ENCODE results near the gene QRICH2. TPM values are rescaled to one million over a fixed set of nuclear protein-coding genes. Genes with fewer than 3 reads are reported as not detected.
A peak's percentile ranks its signal among the peaks of the same experiment; 100 is the strongest.
"Not testable (repeated sequence)": the region's sequence is repeated elsewhere in the genome, so short reads cannot be mapped to it uniquely, and the experiment has no call there.

The QRICH2 gene
- polyA plus RNA-seq, 2 donors: 2.1 to 5.6 TPM

DNA sequence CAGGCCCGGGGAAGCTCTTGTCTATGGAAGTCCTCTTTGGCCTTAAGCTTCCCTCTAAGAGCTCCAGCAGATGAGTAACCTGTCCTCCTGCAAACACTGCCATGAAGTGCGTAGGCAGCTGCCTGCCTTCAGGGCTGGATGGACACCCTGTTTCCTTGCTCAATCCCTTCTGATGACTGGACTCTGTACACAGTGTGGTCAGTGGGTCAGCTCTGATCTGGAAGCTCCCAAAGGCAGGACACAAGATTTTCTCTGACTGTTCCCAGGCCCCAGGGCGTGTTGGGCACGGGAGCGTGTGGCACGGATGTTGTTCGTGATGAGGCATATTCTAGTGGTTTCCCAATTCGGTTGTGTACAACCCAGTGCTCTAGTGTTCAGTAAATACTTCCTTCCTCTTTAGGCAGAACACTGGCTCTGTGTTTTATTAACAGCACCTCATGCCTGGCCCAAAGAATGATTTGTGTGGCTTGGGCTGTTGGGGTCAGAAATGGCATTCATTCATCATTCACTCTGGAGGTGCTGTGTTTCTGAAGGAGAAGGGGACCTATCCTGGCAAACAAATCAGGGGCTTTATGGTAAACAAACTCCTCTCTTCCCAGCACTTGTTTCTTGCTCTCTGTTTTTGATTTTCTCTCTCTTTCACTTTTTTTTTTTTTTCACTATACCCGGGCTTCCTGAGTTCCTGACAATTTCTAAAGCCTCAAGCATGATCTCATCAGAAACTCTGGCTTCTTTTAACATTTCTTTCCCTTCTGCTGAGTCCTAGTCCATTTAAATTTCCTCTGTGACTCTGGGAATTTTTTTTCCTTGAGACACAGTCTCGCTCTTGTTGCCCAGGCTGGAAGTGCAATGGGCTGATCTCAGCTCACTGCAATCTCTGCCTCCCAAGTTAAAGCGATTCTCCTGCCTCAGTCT is 55.8 kb downstream of the QRICH2 start:
- H3K4me3 ChIP-seq (ENCODE audit: low read depth in 1 of 2, low read length in 2 of 2): no peak overlapping the region
- peaks cover 0 to 7% of the 10 kb centered on the region in 2 donors for H3K4me1 ChIP-seq (ENCODE audit: control insufficient read depth in 2 of 2, insufficient read depth in 2 of 2, low read length in 1 of 2)
- no peaks in the 10 kb centered on the region for H3K9me3 ChIP-seq (ENCODE audit: control insufficient read depth in 2 of 2, insufficient read depth in 1 of 2, low read depth in 1 of 2, low read length in 1 of 2)
- WGBS, 2 donors: 46 to 48% methylated on average over 11 of the region's 11 CpGs
- H3K27ac ChIP-seq (ENCODE audit: low read depth in 2 of 2, low read length in 1 of 2): peak overlapping the region; percentile 56 to 73
- H3K27me3 ChIP-seq (ENCODE audit: control insufficient read depth in 1 of 2, insufficient read depth in 2 of 2, low read length in 2 of 2): no peaks in the 10 kb centered on the region
- no peaks in the 10 kb centered on the region for H3K36me3 ChIP-seq (ENCODE audit: control insufficient read depth in 2 of 2, insufficient read depth in 2 of 2, low read length in 1 of 2)

DNA sequence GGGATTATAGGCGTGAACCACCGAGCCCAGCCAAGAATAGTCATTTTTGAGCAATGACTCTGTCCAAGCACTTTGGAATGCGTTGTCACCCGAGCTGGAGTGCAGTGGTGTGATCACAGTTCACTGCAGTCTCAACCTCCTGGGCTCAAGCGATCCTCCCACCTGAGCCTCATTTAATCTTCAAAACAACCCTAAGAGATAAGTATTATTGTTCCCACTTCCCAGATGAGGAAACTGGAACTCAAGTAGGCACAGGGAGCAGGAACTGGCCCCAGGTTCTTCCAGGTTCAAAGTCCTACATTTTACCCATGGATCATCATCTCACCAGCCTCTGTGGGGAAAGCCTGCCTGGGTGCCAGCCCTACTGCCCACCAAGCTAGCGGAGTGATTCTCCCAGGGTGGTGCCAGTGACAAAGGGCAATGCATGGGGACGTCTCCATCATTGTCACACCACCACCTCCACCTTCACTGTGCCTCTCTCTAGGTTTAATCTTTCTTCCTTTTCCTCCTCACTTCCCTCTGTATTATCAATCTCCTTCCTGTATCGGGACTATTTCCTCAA is 56.5 kb downstream of the QRICH2 start:
- H3K27me3 ChIP-seq (ENCODE audit: control insufficient read depth in 1 of 2, insufficient read depth in 2 of 2, low read length in 2 of 2): no peaks in the 10 kb centered on the region
- 73 to 80% methylated on average over 8 of the region's 8 CpGs for whole genome bisulfite sequencing, 2 donors
- H3K4me3 ChIP-seq (ENCODE audit: low read depth in 1 of 2, low read length in 2 of 2): no peak overlapping the region
- H3K27ac ChIP-seq (ENCODE audit: low read depth in 2 of 2, low read length in 1 of 2): peak overlapping the region; percentile 56 to 73
- peaks cover 0 to 7% of the 10 kb centered on the region in 2 donors for H3K4me1 ChIP-seq (ENCODE audit: control insufficient read depth in 2 of 2, insufficient read depth in 2 of 2, low read length in 1 of 2)
- no peaks in the 10 kb centered on the region for H3K9me3 ChIP-seq (ENCODE audit: control insufficient read depth in 2 of 2, insufficient read depth in 1 of 2, low read depth in 1 of 2, low read length in 1 of 2)
- H3K36me3 ChIP-seq (ENCODE audit: control insufficient read depth in 2 of 2, insufficient read depth in 2 of 2, low read length in 1 of 2): no peaks in the 10 kb centered on the region

DNA sequence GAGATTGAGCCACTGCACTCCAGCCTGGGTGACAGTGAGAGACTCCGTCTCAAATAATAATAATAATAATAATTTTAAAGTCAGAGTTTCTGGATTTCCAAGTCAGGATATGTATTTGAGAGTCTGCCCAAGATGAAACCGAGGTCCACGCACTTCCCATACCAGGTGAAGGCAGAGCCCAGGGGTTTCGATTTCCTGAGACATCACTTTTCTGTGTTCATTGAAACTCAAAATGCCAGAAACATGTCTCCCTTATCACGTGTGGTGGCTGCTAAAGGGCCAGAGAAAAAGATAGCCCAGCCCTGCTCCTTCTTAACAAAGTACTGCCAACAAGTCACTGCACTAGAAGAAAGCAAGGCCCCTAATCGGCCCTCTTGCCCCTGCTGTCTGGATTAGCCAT is 57.9 kb downstream of the QRICH2 start:
- no peaks in the 10 kb centered on the region for H3K36me3 ChIP-seq (ENCODE audit: control insufficient read depth in 2 of 2, insufficient read depth in 2 of 2, low read length in 1 of 2)
- no peaks in the 10 kb centered on the region for H3K27me3 ChIP-seq (ENCODE audit: control insufficient read depth in 1 of 2, insufficient read depth in 2 of 2, low read length in 2 of 2)
- WGBS, 2 donors: 88 to 92% methylated on average over 6 of the region's 6 CpGs
- H3K4me1 ChIP-seq (ENCODE audit: control insufficient read depth in 2 of 2, insufficient read depth in 2 of 2, low read length in 1 of 2): peaks cover 0 to 7% of the 10 kb centered on the region in 2 donors
- no peak overlapping the region for H3K4me3 ChIP-seq (ENCODE audit: low read depth in 1 of 2, low read length in 2 of 2)
- H3K9me3 ChIP-seq (ENCODE audit: control insufficient read depth in 2 of 2, insufficient read depth in 1 of 2, low read depth in 1 of 2, low read length in 1 of 2): no peaks in the 10 kb centered on the region
- H3K27ac ChIP-seq (ENCODE audit: low read depth in 2 of 2, low read length in 1 of 2): no peak overlapping the region

DNA sequence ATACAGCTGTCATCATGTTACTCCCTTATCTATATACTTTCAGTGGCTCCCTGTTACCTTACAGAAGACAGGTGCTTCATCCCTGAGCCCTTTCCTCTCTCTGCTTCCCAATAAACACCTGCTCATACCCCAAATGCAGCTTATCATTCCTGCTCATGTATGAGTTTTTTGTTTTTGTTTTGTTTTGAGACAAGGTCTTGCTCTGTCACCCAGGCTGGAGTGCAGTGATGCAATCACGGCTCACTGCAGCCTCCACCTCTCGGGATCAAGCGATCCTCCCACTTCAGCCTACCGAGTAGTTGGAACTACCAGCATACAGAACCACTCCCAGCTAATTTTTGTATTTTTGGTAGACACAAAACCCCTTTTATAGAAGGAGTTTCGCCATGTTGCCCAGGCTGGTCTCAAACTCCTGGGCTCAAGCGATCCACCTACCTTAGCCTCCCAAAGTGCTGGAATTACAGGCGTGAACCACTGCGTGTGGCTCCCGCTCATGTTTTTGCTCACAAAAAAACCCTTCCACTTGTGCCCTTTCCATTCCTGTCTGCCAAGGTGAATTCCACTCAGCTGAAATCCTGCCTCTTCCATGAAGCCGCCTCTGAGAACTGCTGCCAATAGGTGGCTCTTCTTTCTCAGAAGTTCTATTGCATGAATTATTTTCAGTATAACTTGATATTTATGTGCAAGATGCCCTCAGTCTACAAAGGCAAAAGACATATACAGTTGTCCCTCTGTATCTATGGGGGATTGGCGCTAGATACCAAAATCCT is 59.9 kb downstream of the QRICH2 start:
- WGBS, 2 donors: 68 to 73% methylated on average over 11 of the region's 11 CpGs
- H3K27ac ChIP-seq (ENCODE audit: low read depth in 2 of 2, low read length in 1 of 2): no peak overlapping the region

DNA sequence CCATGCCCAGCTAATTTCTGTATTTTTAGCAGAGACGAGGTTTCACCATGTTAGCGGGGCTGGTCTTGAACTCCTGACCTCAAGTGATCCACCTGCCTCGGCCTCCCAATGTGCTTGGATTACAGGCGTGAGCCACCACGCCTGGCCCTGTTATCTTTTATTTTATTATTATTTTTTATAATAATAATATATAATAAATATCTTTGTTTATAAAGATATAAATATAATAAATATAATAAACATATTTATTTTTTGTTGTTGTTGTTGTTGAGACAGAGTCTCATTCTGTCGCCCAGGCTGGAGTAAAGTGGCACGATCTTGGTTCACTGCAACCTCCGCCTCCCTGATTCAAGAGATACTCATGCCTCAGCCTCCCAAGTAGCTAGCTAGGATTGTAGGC is 60.8 kb downstream of the QRICH2 start:
- no peaks in the 10 kb centered on the region for H3K9me3 ChIP-seq (ENCODE audit: control insufficient read depth in 2 of 2, insufficient read depth in 1 of 2, low read depth in 1 of 2, low read length in 1 of 2)
- peaks cover 0 to 7% of the 10 kb centered on the region in 2 donors for H3K4me1 ChIP-seq (ENCODE audit: control insufficient read depth in 2 of 2, insufficient read depth in 2 of 2, low read length in 1 of 2)
- no peaks in the 10 kb centered on the region for H3K36me3 ChIP-seq (ENCODE audit: control insufficient read depth in 2 of 2, insufficient read depth in 2 of 2, low read length in 1 of 2)
- no peak overlapping the region for H3K27ac ChIP-seq (ENCODE audit: low read depth in 2 of 2, low read length in 1 of 2)
- no peaks in the 10 kb centered on the region for H3K27me3 ChIP-seq (ENCODE audit: control insufficient read depth in 1 of 2, insufficient read depth in 2 of 2, low read length in 2 of 2)
- 91% methylated on average over 8 of the region's 8 CpGs for WGBS, 2 donors
- H3K4me3 ChIP-seq (ENCODE audit: low read depth in 1 of 2, low read length in 2 of 2): no peak overlapping the region

More for the DNA sequence above, 59.9 kb downstream of the QRICH2 start:
- Histone ChIP-seq H3K4me3 (ENCODE audit: low read depth in 1 of 2, low read length in 2 of 2) (no peak overlapping the region), H3K27me3 (ENCODE audit: control insufficient read depth in 1 of 2, insufficient read depth in 2 of 2, low read length in 2 of 2) (no peaks in the 10 kb centered on the region), H3K36me3 (ENCODE audit: control insufficient read depth in 2 of 2, insufficient read depth in 2 of 2, low read length in 1 of 2) (no peaks in the 10 kb centered on the region), H3K4me1 (ENCODE audit: control insufficient read depth in 2 of 2, insufficient read depth in 2 of 2, low read length in 1 of 2) (peaks cover 0 to 7% of the 10 kb centered on the region in 2 donors), H3K9me3 (ENCODE audit: control insufficient read depth in 2 of 2, insufficient read depth in 1 of 2, low read depth in 1 of 2, low read length in 1 of 2) (no peaks in the 10 kb centered on the region)

DNA sequence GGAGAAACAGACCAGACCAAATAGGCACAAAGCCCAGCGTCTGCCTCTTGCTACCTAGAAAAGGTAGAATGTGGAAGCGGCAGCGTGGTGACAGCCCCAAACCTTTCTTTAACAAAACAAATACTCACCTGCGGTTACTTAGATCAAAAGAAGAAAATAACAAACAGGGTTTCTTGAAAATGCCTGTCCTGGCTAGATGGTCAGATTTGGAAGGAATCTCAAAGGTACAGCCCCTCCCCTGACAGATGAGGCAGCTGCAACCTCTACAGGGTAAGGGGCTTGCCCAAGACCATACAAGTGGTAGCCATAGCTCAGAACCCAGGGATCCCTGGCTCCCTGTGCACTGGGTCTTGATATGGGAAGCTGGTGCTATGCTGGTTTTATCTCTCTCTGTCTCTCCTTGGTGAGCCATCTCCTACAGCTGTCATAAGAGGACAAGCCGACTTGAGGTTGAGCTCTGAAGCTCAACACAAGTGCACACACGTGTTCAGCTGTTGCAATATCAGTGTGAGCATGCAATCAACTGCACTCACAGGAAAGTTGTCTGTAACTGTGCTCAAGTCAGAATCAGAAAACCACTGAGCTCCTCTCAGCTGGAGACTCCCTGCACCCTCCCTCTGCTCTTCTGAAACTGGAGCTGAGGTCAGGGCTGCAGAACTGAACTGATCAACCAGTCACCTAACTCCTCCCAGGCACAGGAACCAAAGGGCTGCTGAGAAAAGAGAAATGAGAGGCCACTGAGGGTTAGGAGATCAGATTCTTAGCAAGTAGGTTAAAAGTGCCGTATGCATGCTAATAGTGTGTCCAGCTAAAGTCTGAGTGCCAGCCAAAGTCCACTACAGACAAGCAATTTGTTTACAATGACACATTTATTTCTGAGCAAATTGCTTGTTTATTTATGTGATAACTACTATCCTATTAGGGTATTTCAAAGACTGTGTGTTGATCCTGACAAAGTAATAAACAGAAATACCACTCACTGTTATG is 61.7 kb downstream of the QRICH2 start:
- Histone ChIP-seq H3K4me3 (ENCODE audit: low read depth in 1 of 2, low read length in 2 of 2) (no peak overlapping the region), H3K27ac (ENCODE audit: low read depth in 2 of 2, low read length in 1 of 2) (no peak overlapping the region), H3K27me3 (ENCODE audit: control insufficient read depth in 1 of 2, insufficient read depth in 2 of 2, low read length in 2 of 2) (no peaks in the 10 kb centered on the region), H3K36me3 (ENCODE audit: control insufficient read depth in 2 of 2, insufficient read depth in 2 of 2, low read length in 1 of 2) (no peaks in the 10 kb centered on the region), H3K4me1 (ENCODE audit: control insufficient read depth in 2 of 2, insufficient read depth in 2 of 2, low read length in 1 of 2) (no peaks in the 10 kb centered on the region), H3K9me3 (ENCODE audit: control insufficient read depth in 2 of 2, insufficient read depth in 1 of 2, low read depth in 1 of 2, low read length in 1 of 2) (no peaks in the 10 kb centered on the region)
- 73 to 74% methylated on average over 7 of the region's 7 CpGs for WGBS, 2 donors

DNA sequence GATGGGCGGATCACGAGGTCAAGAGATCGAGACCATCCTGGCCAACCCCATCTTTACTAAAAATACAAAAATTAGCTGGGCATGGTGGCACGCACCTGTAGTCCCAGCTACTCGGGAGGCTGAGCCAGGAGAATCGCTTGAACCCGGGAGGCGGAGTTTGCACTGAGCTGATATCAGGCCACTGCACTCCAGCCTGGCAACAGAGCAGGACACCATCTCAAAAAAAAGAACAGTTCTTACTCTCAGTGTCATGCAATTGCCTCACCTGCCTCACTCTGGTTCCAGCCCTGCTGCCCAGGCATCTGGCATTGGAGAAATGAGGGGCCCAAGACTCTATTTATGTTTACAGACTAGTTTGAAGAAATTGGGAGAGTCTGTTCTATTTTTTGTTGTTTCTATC is 63.4 kb downstream of the QRICH2 start:
- not testable (repeated sequence) for H3K27ac ChIP-seq (ENCODE audit: low read depth in 2 of 2, low read length in 1 of 2); H3K27me3 ChIP-seq (ENCODE audit: control insufficient read depth in 1 of 2, insufficient read depth in 2 of 2, low read length in 2 of 2)
- WGBS, 2 donors: 96 to 97% methylated on average over 8 of the region's 8 CpGs

DNA sequence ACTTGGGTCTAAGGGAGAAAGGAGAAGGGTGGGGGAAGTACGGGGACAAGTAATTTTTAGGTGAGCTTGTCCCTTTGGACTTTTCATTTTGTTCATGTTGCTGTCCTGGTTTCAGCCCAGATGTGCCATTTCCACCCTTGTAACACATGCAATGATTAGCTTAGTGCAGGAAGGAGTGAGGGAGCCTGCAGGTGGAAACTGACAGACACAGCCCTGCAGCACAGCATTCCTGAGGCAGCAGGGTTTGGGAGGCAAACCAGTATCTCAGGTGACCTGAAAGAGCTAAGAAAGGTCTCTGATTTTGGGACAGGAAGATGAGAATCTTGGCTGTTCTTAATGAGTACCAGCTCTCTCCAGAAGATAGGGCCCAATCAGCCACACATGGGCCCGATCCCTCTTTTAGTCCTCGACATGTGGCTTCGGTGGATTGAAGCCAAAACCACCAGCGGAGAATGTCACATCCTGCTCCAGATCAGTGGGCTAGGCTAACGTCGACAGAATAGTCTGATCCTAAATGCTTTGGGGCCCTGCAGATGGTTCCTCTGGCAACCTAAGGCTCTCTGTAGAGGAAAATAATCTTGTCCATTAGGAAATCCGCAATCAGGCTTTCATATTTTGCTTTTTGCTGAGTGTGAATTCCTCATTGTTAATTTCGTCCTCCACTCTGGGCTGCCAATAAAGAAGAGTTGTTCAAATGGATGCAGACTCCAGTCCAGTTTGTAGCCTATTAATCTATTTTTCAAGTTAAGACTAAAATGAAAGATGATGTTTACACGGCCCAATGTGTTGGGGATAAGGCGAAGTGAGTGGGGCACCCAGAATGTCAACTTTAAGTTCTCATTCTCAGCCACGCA is 64.0 kb downstream of the QRICH2 start:
- WGBS, 2 donors: 78 to 83% methylated on average over 12 of the region's 12 CpGs
- peaks cover 0 to 3% of the 10 kb centered on the region in 2 donors for H3K27me3 ChIP-seq (ENCODE audit: control insufficient read depth in 1 of 2, insufficient read depth in 2 of 2, low read length in 2 of 2)

More for the DNA sequence above, 63.4 kb downstream of the QRICH2 start:
- not testable (repeated sequence) for H3K36me3 ChIP-seq (ENCODE audit: control insufficient read depth in 2 of 2, insufficient read depth in 2 of 2, low read length in 1 of 2); H3K4me1 ChIP-seq (ENCODE audit: control insufficient read depth in 2 of 2, insufficient read depth in 2 of 2, low read length in 1 of 2); H3K9me3 ChIP-seq (ENCODE audit: control insufficient read depth in 2 of 2, insufficient read depth in 1 of 2, low read depth in 1 of 2, low read length in 1 of 2); H3K4me3 ChIP-seq (ENCODE audit: low read depth in 1 of 2, low read length in 2 of 2)

More for the DNA sequence above, 64.0 kb downstream of the QRICH2 start:
- Histone ChIP-seq H3K4me3 (ENCODE audit: low read depth in 1 of 2, low read length in 2 of 2) (no peak overlapping the region), H3K4me1 (ENCODE audit: control insufficient read depth in 2 of 2, insufficient read depth in 2 of 2, low read length in 1 of 2) (peaks cover 6% of the 10 kb centered on the region in 2 donors), H3K27ac (ENCODE audit: low read depth in 2 of 2, low read length in 1 of 2) (no peak overlapping the region), H3K9me3 (ENCODE audit: control insufficient read depth in 2 of 2, insufficient read depth in 1 of 2, low read depth in 1 of 2, low read length in 1 of 2) (no peaks in the 10 kb centered on the region), H3K36me3 (ENCODE audit: control insufficient read depth in 2 of 2, insufficient read depth in 2 of 2, low read length in 1 of 2) (no peaks in the 10 kb centered on the region)
